A673 (cell line): ENCODE results near the gene MMP11.

Experiments used
- EZH2 ChIP-seq: fragments of 200-600 bp; sonication (generic); IDR thresholded peaks from 2 replicates; pipeline ENCODE4 v1.6.1; 2017; ENCODE audit warnings: borderline replicate concordance, low read depth, mild to moderate bottlenecking, mixed read lengths, antibody characterized with exemption, low read length; ENCODE audit not compliant: poor library complexity, severe bottlenecking
- TF ChIP-seq, protein P1 (sequence below): fragments of 300-800, 200-600 bp; sonication (generic); conservative IDR thresholded peaks from 2 replicates; pipeline ENCODE4 v1.5.1; 2017; ENCODE audit warnings: low read depth, mild to moderate bottlenecking, antibody characterized with exemption, low read length, moderate library complexity, mixed read lengths

DNA sequence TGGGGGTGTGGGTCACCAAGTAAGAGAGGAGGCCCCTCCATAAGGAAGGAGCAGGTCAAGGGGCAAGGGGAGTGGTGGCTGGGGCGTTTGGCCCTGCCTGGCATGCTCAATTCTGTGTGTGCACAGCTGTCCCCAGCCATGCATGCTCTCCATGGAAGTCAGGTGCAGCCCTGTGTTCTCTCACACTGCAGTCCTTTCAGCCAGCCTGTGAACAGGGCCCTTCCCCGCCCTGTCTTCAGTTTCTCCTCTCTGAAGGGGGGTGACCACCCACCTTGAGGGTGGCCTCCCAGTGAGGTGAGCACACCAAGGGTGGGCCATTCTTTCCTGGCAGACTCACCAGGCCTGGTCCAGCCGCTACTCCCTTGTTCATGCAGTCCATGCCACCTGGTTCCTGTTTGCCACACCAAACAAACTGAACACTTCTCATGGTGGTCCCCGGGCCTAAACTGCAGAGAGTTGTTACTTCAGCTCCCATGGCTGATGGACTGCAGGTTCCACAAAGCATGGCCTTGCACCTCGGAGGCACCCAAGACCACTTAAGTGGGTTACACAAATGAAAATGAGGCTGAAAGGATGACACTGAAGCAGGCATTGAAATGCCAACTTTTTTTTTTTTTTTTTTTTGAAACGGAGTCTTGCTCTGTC is 3.2 kb upstream of the MMP11 start:
- TF ChIP-seq, protein P1, sequence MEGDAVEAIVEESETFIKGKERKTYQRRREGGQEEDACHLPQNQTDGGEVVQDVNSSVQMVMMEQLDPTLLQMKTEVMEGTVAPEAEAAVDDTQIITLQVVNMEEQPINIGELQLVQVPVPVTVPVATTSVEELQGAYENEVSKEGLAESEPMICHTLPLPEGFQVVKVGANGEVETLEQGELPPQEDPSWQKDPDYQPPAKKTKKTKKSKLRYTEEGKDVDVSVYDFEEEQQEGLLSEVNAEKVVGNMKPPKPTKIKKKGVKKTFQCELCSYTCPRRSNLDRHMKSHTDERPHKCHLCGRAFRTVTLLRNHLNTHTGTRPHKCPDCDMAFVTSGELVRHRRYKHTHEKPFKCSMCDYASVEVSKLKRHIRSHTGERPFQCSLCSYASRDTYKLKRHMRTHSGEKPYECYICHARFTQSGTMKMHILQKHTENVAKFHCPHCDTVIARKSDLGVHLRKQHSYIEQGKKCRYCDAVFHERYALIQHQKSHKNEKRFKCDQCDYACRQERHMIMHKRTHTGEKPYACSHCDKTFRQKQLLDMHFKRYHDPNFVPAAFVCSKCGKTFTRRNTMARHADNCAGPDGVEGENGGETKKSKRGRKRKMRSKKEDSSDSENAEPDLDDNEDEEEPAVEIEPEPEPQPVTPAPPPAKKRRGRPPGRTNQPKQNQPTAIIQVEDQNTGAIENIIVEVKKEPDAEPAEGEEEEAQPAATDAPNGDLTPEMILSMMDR: no peak
- TF ChIP-seq EZH2: no peak
